ENCODE results near the gene VPS37B.

DNA sequence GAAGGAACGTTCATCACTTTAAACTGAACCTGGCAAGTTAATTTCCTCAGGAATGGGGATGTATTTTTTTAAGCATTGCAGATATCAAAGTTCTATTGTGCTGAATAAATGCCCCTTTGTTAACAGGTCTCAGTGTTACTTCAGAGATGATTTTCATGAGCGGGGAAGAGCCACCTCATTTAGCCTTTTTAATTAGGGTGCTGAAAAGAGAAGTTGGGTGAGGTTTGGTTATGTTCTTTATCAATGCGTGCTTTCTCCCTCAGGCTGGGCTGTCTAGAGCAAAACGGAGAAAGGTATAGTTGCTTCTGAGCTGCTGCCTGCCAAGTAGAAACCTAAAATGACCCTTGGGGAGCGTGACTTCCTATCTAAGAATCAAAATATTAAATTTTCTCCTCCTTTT lies 68.7 kb downstream of the VPS37B start:
- no peak for TF ChIP-seq GATA2 (IDR thresholded peaks at IDR 0.05; ENCODE audit: low read depth, low read length)
- TF ChIP-seq GATA3 (IDR thresholded peaks at IDR 0.05; ENCODE audit: low read depth, low read length) = no peak
